Neutrophil (primary cell): ENCODE results near the gene HIVEP1.
A peak's percentile ranks its signal among the peaks of the same experiment; 100 is the strongest.

ENCODE experiments used
- H3K27ac ChIP-seq: fragments of 200-600 bp; sonication (generic); 2 replicates; pipeline ENCODE4 v1.5.1; 2016; ENCODE audit warnings: mild to moderate bottlenecking, moderate library complexity
- H3K27me3 ChIP-seq: fragments of 200-600 bp; sonication (generic); 2 replicates; pipeline ENCODE4 v1.6.0; 2016; ENCODE audit warnings: mild to moderate bottlenecking
- H3K36me3 ChIP-seq: fragments of 200-600 bp; sonication (generic); 2 replicates; pipeline ENCODE4 v1.5.1; 2017
- H3K4me1 ChIP-seq, 2 experiments: fragments of 200-600 bp in 1 of 2; sonication (generic) in 1 of 2; 1 replicate in 1 of 2; 2 replicates in 1 of 2; pipeline versions ENCODE4 v1.5.1 to v1.6.1; 2013 to 2016; ENCODE audit warnings: low read depth in 1 of 2, low read length in 1 of 2, mild to moderate bottlenecking in 1 of 2, moderate library complexity in 1 of 2; ENCODE audit not compliant: control insufficient read depth in 1 of 2, insufficient read depth in 1 of 2
- H3K4me3 ChIP-seq, 2 experiments: fragments of 200-600 bp in 1 of 2; sonication (generic) in 1 of 2; 1 replicate in 1 of 2; 2 replicates in 1 of 2; pipeline ENCODE4 v1.5.1; 2013 to 2016; ENCODE audit warnings: low read depth in 1 of 2, low read length in 1 of 2, mild to moderate bottlenecking in 1 of 2, moderate library complexity in 1 of 2
- H3K9me3 ChIP-seq: fragments of 200-600 bp; sonication (generic); 2 replicates; pipeline ENCODE4 v1.5.1; 2016
- CTCF ChIP-seq: fragments of 200-600 bp; sonication (generic); IDR thresholded peaks from 2 replicates; pipeline ENCODE4 v1.5.1; 2016; ENCODE audit warnings: antibody characterized with exemption

The HIVEP1 gene

GRCh38 chr6:12037798-12038197, 25.7 kb downstream of the HIVEP1 start:
- Histone ChIP-seq H3K36me3 (no peaks in the 10 kb centered on the region), H3K9me3 (no peaks in the 10 kb centered on the region), H3K4me1 (peaks cover 18 to 22% of the 10 kb centered on the region in 2 experiments), H3K4me3 (no peak overlapping the region), H3K27me3 (no peaks in the 10 kb centered on the region), H3K27ac (peak overlapping the region; percentile 13)
- TF ChIP-seq CTCF = no peak

GRCh38 chr6:12039540-12040459, 27.7 kb downstream of the HIVEP1 start:
- Histone ChIP-seq H3K4me1 (peaks cover 9 to 12% of the 10 kb centered on the region in 2 experiments), H3K36me3 (no peaks in the 10 kb centered on the region), H3K27me3 (no peaks in the 10 kb centered on the region), H3K4me3 (no peak overlapping the region), H3K27ac (no peak overlapping the region), H3K9me3 (no peaks in the 10 kb centered on the region)
- TF ChIP-seq CTCF = no peak

GRCh38 chr6:12047304-12047703, 35.2 kb downstream of the HIVEP1 start:
- Histone ChIP-seq H3K4me1 (peaks cover 48% of the 10 kb centered on the region in 2 experiments), H3K27ac (peak overlapping the region; percentile 75), H3K36me3 (no peaks in the 10 kb centered on the region), H3K4me3 (no peak overlapping the region), H3K27me3 (no peaks in the 10 kb centered on the region), H3K9me3 (no peaks in the 10 kb centered on the region)
- no peak for TF ChIP-seq CTCF

- Histone ChIP-seq H3K27me3 (no peaks in the 10 kb centered on the region), H3K4me1 (peaks cover 52% of the 10 kb centered on the region in 2 experiments), H3K4me3 (no peak overlapping the region), H3K9me3 (no peaks in the 10 kb centered on the region), H3K27ac (peak overlapping the region; percentile 75), H3K36me3 (no peaks in the 10 kb centered on the region)
- no peak for TF ChIP-seq CTCF
Measured at GRCh38 chr6:12047792-12048432, 35.8 kb downstream of the HIVEP1 start.

GRCh38 chr6:12048609-12049008, 36.5 kb downstream of the HIVEP1 start:
- Histone ChIP-seq H3K4me3 (no peak overlapping the region), H3K27ac (peak overlapping the region; percentile 71), H3K9me3 (no peaks in the 10 kb centered on the region), H3K27me3 (no peaks in the 10 kb centered on the region), H3K4me1 (peaks cover 52% of the 10 kb centered on the region in 2 experiments), H3K36me3 (no peaks in the 10 kb centered on the region)
- TF ChIP-seq CTCF = no peak
